T1000 (cell line): Measurements from ENCODE around the gene ST6GALNAC4.
"Not testable (repeated sequence)": the region's sequence is repeated elsewhere in the genome, so short reads cannot be mapped to it uniquely, and the experiment has no call there.

Experiments used
- DNase-seq: peaks from one replicate; lab custom pipeline; 2025; ENCODE audit warnings: mixed read lengths; lab: John Stamatoyannopoulos, UW

Gene ST6GALNAC4

GRCh38 chr9:127885508-127886281 lies 31.1 kb downstream of the ST6GALNAC4 start:
- DNase-seq: no peak

GRCh38 chr9:127884976-127885490 lies 31.8 kb downstream of the ST6GALNAC4 start:
- no peak for DNase-seq

GRCh38 chr9:127884427-127884911 lies 32.4 kb downstream of the ST6GALNAC4 start:
- no peak for DNase-seq

- DNase-seq: no peak
Measured at GRCh38 chr9:127883959-127884358, 32.9 kb downstream of the ST6GALNAC4 start.

GRCh38 chr9:127881715-127882114 lies 35.1 kb downstream of the ST6GALNAC4 start:
- DNase-seq: not testable (repeated sequence)

- no peak for DNase-seq
Measured at GRCh38 chr9:127880143-127880542, 36.7 kb downstream of the ST6GALNAC4 start.

GRCh38 chr9:127878652-127879390 lies 38.0 kb downstream of the ST6GALNAC4 start:
- no peak for DNase-seq

GRCh38 chr9:127878001-127878651 lies 38.7 kb downstream of the ST6GALNAC4 start:
- DNase-seq: no peak

- peak; percentile 17 for DNase-seq
Measured at GRCh38 chr9:127877566-127877998, 39.3 kb downstream of the ST6GALNAC4 start, which contains the start of gene AK1. Gene AK1, minus strand, starts transcription at chr9:127877675. Its CDS starts 3,058 bp downstream, at chr9:127874617.

- DNase-seq: no peak
Measured at GRCh38 chr9:127876764-127877562, 39.9 kb downstream of the ST6GALNAC4 start.

- no peak for DNase-seq
Measured at GRCh38 chr9:127876026-127876763, 40.6 kb downstream of the ST6GALNAC4 start.

- DNase-seq: no peak
Measured at GRCh38 chr9:127875306-127875966, 41.4 kb downstream of the ST6GALNAC4 start.

GRCh38 chr9:127874301-127875221 lies 42.3 kb downstream of the ST6GALNAC4 start:
- no peak for DNase-seq

- DNase-seq: no peak
Measured at GRCh38 chr9:127873886-127874285, 43.0 kb downstream of the ST6GALNAC4 start.

- no peak for DNase-seq
Measured at GRCh38 chr9:127873223-127873691, 43.6 kb downstream of the ST6GALNAC4 start.

- no peak for DNase-seq
Measured at GRCh38 chr9:127872369-127873222, 44.2 kb downstream of the ST6GALNAC4 start.

GRCh38 chr9:127871531-127871930 lies 45.3 kb downstream of the ST6GALNAC4 start:
- no peak for DNase-seq

- no peak for DNase-seq
Measured at GRCh38 chr9:127870887-127871286, 46.0 kb downstream of the ST6GALNAC4 start.
